C4-2B (cell line): ENCODE measurements around the gene RAPSN.

ENCODE experiments used
- CTCF ChIP-seq: fragments of 450-650 bp; conservative IDR thresholded peaks from 2 replicates; pipeline ENCODE4 v1.5.1; 2017; ENCODE audit warnings: mild to moderate bottlenecking
- ZFX ChIP-seq: fragments of 450-650 bp; IDR thresholded peaks from 2 replicates; pipeline ENCODE4 v1.6.1; 2017

DNA sequence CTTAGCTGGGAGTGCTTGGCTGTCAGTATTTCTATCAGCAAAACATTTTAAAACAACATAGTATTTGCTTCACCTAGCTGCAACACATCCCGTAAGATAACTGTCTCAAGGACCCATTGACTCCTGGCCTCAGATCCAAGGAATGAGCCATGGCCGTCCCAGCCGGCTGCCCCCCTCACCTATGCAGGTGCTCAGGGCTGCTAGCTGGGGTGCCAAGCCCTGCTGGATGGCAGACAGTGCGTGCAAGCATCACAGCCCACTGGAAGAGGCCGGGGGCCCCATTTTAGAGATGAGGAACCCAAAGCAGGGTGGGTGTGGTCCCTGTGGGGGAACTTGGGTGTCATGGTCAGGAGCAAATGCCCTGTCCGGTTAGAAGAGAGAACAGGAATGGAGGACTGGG is 31.2 kb downstream of the RAPSN start:
- TF ChIP-seq CTCF (no peak), ZFX (no peak)
